DND-41 (cell line): ENCODE data around the gene G0S2.

Experiments used
- ATAC-seq: fragments of 200-7000 bp; cut with Tn5 transposase; 3 replicates; pipeline ENCODE4 v1.9.1; 2021; ENCODE audit warnings: low read depth; ENCODE audit not compliant: insufficient read depth
- DNase-seq: peaks from one replicate; pipeline ENCODE4 v3.0.0-alpha.2; 2020
- H2AFZ ChIP-seq: 2 replicates; pipeline ENCODE4 v1.6.0; 2012; ENCODE audit warnings: low read depth, low read length
- H3K27ac ChIP-seq: 2 replicates; pipeline ENCODE4 v1.5.1; 2012; ENCODE audit warnings: low read length, inconsistent platforms
- H3K27me3 ChIP-seq: fragments of 200-600 bp; sonication (generic); 2 replicates; pipeline ENCODE4 v1.6.0; 2012; ENCODE audit warnings: low read length, mild to moderate bottlenecking, inconsistent platforms; ENCODE audit not compliant: insufficient read depth, poor library complexity
- H3K36me3 ChIP-seq: 2 replicates; pipeline ENCODE4 v1.5.1; 2012; ENCODE audit warnings: low read length, inconsistent platforms; ENCODE audit not compliant: insufficient read depth
- H3K4me1 ChIP-seq: 2 replicates; pipeline ENCODE4 v1.5.1; 2012; ENCODE audit warnings: mild to moderate bottlenecking, low read length; ENCODE audit not compliant: insufficient read depth
- H3K4me2 ChIP-seq: 2 replicates; pipeline ENCODE4 v1.6.0; 2012; ENCODE audit warnings: mild to moderate bottlenecking, moderate library complexity, low read length, inconsistent platforms; ENCODE audit not compliant: insufficient read depth
- H3K4me3 ChIP-seq, 2 experiments: fragments of 200-600 bp in 1 of 2; shearing (Covaris generic) in 1 of 2; 2 replicates each; pipeline ENCODE4 v1.5.1; 2012 to 2016; ENCODE audit warnings: inconsistent platforms in 2 of 2, low read length in 2 of 2, mild to moderate bottlenecking in 2 of 2, low read depth in 1 of 2, moderate library complexity in 1 of 2
- H3K79me2 ChIP-seq: 2 replicates; pipeline ENCODE4 v1.6.0; 2012; ENCODE audit warnings: low read length, inconsistent platforms; ENCODE audit not compliant: insufficient read depth
- H3K9ac ChIP-seq: 2 replicates; pipeline ENCODE4 v1.6.0; 2012; ENCODE audit warnings: low read depth, mild to moderate bottlenecking, inconsistent platforms, low read length, moderate library complexity
- H3K9me3 ChIP-seq: 2 replicates; pipeline ENCODE4 v1.5.1; 2012; ENCODE audit warnings: low read length, moderate library complexity, mild to moderate bottlenecking, inconsistent platforms; ENCODE audit not compliant: insufficient read depth, severe bottlenecking
- H4K20me1 ChIP-seq: 2 replicates; pipeline ENCODE4 v1.6.0; 2012; ENCODE audit warnings: low read length; ENCODE audit not compliant: insufficient read depth
- CTCF ChIP-seq: IDR thresholded peaks from 2 replicates; pipeline ENCODE4 v1.5.1; 2012; ENCODE audit warnings: borderline replicate concordance, low read length, moderate library complexity, mild to moderate bottlenecking; ENCODE audit not compliant: poor library complexity, severe bottlenecking; ENCODE audit errors: extremely low read depth
- EZH2 ChIP-seq: IDR thresholded peaks from 3 replicates; pipeline ENCODE4 v1.6.1; 2012; ENCODE audit warnings: borderline replicate concordance, low read depth, mild to moderate bottlenecking, moderate library complexity, low read length, inconsistent platforms; ENCODE audit not compliant: severe bottlenecking

The G0S2 gene

GRCh38 chr1:209647156-209647555, 28.1 kb upstream of the G0S2 start:
- H4K20me1 ChIP-seq, result no peaks in the 10 kb centered on the region
- no peaks in the 10 kb centered on the region for H3K36me3 ChIP-seq
- H3K27ac ChIP-seq, result no peak overlapping the region
- peaks cover 3% of the 10 kb centered on the region for H3K27me3 ChIP-seq
- TF ChIP-seq EZH2 (no peak), CTCF (no peak)
- H3K4me2 ChIP-seq, result no peak overlapping the region
- no peak overlapping the region for H2AFZ ChIP-seq
- ATAC-seq (no peak), DNase-seq (no peak)
- H3K9ac ChIP-seq, result no peak overlapping the region
- no peaks in the 10 kb centered on the region for H3K79me2 ChIP-seq
- H3K9me3 ChIP-seq, result no peaks in the 10 kb centered on the region
- no peaks in the 10 kb centered on the region for H3K4me1 ChIP-seq
- no peak overlapping the region for H3K4me3 ChIP-seq

GRCh38 chr1:209648346-209648745, 26.9 kb upstream of the G0S2 start:
- Histone ChIP-seq H3K27me3 (peaks cover 3% of the 10 kb centered on the region), H3K4me1 (no peaks in the 10 kb centered on the region), H3K4me2 (no peak overlapping the region), H3K9me3 (no peaks in the 10 kb centered on the region), H3K4me3 (no peak overlapping the region), H3K9ac (no peak overlapping the region), H3K36me3 (no peaks in the 10 kb centered on the region), H4K20me1 (no peaks in the 10 kb centered on the region), H3K79me2 (no peaks in the 10 kb centered on the region), H3K27ac (no peak overlapping the region), H2AFZ (no peak overlapping the region)
- no peak for ATAC-seq
- TF ChIP-seq CTCF (no peak), EZH2 (no peak)
- DNase-seq, result no peak

- ATAC-seq (no peak), DNase-seq (no peak)
- Histone ChIP-seq H3K4me3 (no peak overlapping the region), H3K79me2 (no peaks in the 10 kb centered on the region), H3K27me3 (peaks cover 3% of the 10 kb centered on the region), H3K36me3 (no peaks in the 10 kb centered on the region), H3K9ac (no peak overlapping the region), H3K4me1 (no peaks in the 10 kb centered on the region), H3K4me2 (no peak overlapping the region), H4K20me1 (no peaks in the 10 kb centered on the region), H3K27ac (no peak overlapping the region), H2AFZ (no peak overlapping the region), H3K9me3 (no peaks in the 10 kb centered on the region)
- TF ChIP-seq EZH2 (no peak), CTCF (no peak)
These were observed 26.1 kb upstream of the G0S2 start for GRCh38 chr1:209648931-209649776.

- H3K9me3 ChIP-seq, result no peaks in the 10 kb centered on the region
- TF ChIP-seq CTCF (no peak), EZH2 (no peak)
- DNase-seq (no peak), ATAC-seq (no peak)
- H4K20me1 ChIP-seq, result no peaks in the 10 kb centered on the region
- H3K4me3 ChIP-seq, result no peak overlapping the region
- H3K36me3 ChIP-seq, result no peaks in the 10 kb centered on the region
- H3K4me2 ChIP-seq, result no peak overlapping the region
- no peak overlapping the region for H3K27ac ChIP-seq
- no peak overlapping the region for H2AFZ ChIP-seq
- peaks cover 3% of the 10 kb centered on the region for H3K27me3 ChIP-seq
- H3K4me1 ChIP-seq, result no peaks in the 10 kb centered on the region
- no peaks in the 10 kb centered on the region for H3K79me2 ChIP-seq
- H3K9ac ChIP-seq, result no peak overlapping the region
These were observed 24.8 kb upstream of the G0S2 start for GRCh38 chr1:209650454-209650853.
